Fibroblast of lung (primary cell): ENCODE measurements around the gene TMTC3. TPM values are rescaled to one million over a fixed set of nuclear protein-coding genes. Genes with fewer than 3 reads are reported as not detected.

Experiments used
- DNase-seq, 2 donors: peaks; one replicate each; pipeline versions ENCODE4 v3.0.0 to v3.0.0-alpha.2; 2010; ENCODE audit warnings: low read depth in 2 of 2
- H2AFZ ChIP-seq: 2 replicates; pipeline ENCODE4 v1.5.1; 2012; ENCODE audit warnings: low read length, control low read depth, inconsistent platforms
- H3K27ac ChIP-seq: 2 replicates; pipeline ENCODE4 v1.5.1; 2011; ENCODE audit warnings: low read length, control low read depth; ENCODE audit not compliant: insufficient read depth
- H3K27me3 ChIP-seq: 2 replicates; pipeline ENCODE4 v1.5.1; 2011; ENCODE audit warnings: mild to moderate bottlenecking, low read length; ENCODE audit not compliant: control insufficient read depth, insufficient read depth
- H3K36me3 ChIP-seq: 2 replicates; pipeline ENCODE4 v1.5.1; 2011; ENCODE audit warnings: low read length; ENCODE audit not compliant: control insufficient read depth, insufficient read depth
- H3K4me1 ChIP-seq: 2 replicates; pipeline ENCODE4 v1.5.1; 2011; ENCODE audit warnings: low read length; ENCODE audit not compliant: control insufficient read depth, insufficient read depth; ENCODE audit errors: extremely low read depth
- H3K4me2 ChIP-seq: 2 replicates; pipeline ENCODE4 v1.5.1; 2011; ENCODE audit warnings: low read length, control low read depth; ENCODE audit not compliant: insufficient read depth; ENCODE audit errors: extremely low read depth
- H3K4me3 ChIP-seq, 4 experiments: fragments of 200-600 bp in 1 of 4; sonication (generic) in 1 of 4; replicated peaks in 1 of 4; 2 replicates each; pipeline ENCODE4 v1.5.1; 2011 to 2016; ENCODE audit warnings: low read length in 4 of 4, low read depth in 3 of 4, mild to moderate bottlenecking in 3 of 4, control low read depth in 2 of 4, inconsistent platforms in 1 of 4, mixed read lengths in 1 of 4; ENCODE audit not compliant: insufficient read depth in 1 of 4; ENCODE audit errors: control extremely low read depth in 1 of 4
- H3K79me2 ChIP-seq: 2 replicates; pipeline ENCODE4 v1.5.1; 2012; ENCODE audit warnings: mild to moderate bottlenecking, low read length, inconsistent platforms; ENCODE audit not compliant: control insufficient read depth, insufficient read depth
- H3K9ac ChIP-seq: 2 replicates; pipeline ENCODE4 v1.5.1; 2011; ENCODE audit warnings: mild to moderate bottlenecking, low read length, control low read depth; ENCODE audit not compliant: insufficient read depth
- H3K9me3 ChIP-seq: 2 replicates; pipeline ENCODE4 v1.5.1; 2012; ENCODE audit warnings: low read depth, low read length; ENCODE audit not compliant: control insufficient read depth, insufficient read depth
- H4K20me1 ChIP-seq: 2 replicates; pipeline ENCODE4 v1.5.1; 2011; ENCODE audit warnings: low read length; ENCODE audit not compliant: control insufficient read depth, insufficient read depth; ENCODE audit errors: extremely low read depth
- EZH2 ChIP-seq: IDR thresholded peaks from 2 replicates; pipeline ENCODE4 v1.5.1; 2012; ENCODE audit warnings: low read length, control low read depth, mild to moderate bottlenecking; ENCODE audit errors: missing control alignments
- polyA plus RNA-seq, 2 donors: library from polyadenylated mRNA; depleted of rRNA in 1 of 2; stranded (reverse) in 1 of 2; unstranded in 1 of 2; fragments of >200 nt; gene quantifications; 2 replicates each; pipeline ENCODE4 v1.2.1, GENCODE V29; 2011 to 2012; ENCODE audit warnings: missing spikeins in 1 of 2
- total RNA-seq: library from RNA; depleted of rRNA; stranded (reverse); fragments of >200 nt; gene quantifications from 2 replicates; pipeline ENCODE4 v1.2.1, GENCODE V29; 2014
- TF ChIP-seq, protein P1 (sequence below), 2 donors: IDR thresholded peaks in 1 of 2; conservative IDR thresholded peaks in 1 of 2; 1 replicate in 1 of 2; 2 replicates in 1 of 2; pipeline ENCODE4 v1.5.1; 2011 to 2012; ENCODE audit warnings: low read length in 2 of 2, control low read depth in 1 of 2, inconsistent platforms in 1 of 2, low read depth in 1 of 2, mild to moderate bottlenecking in 1 of 2

The TMTC3 gene
- total and polyA plus RNA-seq, 2 donors (not counting 1 experiment from before 2014, with no cell fraction given): 32.5 to 59.7 TPM

DNA sequence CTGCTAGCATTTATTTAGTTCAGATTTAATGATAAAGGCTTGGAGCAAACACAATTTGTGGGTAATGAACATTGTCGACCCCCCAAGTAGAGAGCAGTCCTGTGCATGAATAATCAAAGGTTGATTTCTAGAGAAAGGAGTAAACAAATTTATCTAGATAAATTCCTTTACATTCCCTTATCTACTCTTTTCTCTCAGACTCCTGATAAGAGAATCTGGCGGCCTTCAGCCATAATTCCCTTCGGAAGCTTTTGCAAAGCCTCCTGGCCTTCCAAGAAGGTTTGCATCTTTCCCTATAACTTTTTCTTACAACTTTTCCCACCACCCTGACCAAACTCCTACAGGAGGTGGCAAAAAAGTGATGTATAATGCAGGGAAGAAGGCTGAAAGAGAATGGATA lies 42.1 kb downstream of the TMTC3 start:
- TF ChIP-seq, protein P1, sequence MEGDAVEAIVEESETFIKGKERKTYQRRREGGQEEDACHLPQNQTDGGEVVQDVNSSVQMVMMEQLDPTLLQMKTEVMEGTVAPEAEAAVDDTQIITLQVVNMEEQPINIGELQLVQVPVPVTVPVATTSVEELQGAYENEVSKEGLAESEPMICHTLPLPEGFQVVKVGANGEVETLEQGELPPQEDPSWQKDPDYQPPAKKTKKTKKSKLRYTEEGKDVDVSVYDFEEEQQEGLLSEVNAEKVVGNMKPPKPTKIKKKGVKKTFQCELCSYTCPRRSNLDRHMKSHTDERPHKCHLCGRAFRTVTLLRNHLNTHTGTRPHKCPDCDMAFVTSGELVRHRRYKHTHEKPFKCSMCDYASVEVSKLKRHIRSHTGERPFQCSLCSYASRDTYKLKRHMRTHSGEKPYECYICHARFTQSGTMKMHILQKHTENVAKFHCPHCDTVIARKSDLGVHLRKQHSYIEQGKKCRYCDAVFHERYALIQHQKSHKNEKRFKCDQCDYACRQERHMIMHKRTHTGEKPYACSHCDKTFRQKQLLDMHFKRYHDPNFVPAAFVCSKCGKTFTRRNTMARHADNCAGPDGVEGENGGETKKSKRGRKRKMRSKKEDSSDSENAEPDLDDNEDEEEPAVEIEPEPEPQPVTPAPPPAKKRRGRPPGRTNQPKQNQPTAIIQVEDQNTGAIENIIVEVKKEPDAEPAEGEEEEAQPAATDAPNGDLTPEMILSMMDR (conservative IDR thresholded peaks at IDR 0.05 in 1 of 2, IDR thresholded peaks at IDR 0.05 in 1 of 2; ENCODE audit: low read depth in 1 of 2, low read length in 2 of 2): no peak
- TF ChIP-seq EZH2: no peak
- Histone ChIP-seq H4K20me1 (no peaks in the 10 kb centered on the region), H3K36me3 (peaks cover 3% of the 10 kb centered on the region), H3K4me2 (no peak overlapping the region), H3K27me3 (no peaks in the 10 kb centered on the region), H3K9ac (no peak overlapping the region), H3K79me2 (no peaks in the 10 kb centered on the region), H3K4me3 (no peak overlapping the region), H3K27ac (no peak overlapping the region), H3K9me3 (no peaks in the 10 kb centered on the region), H3K4me1 (no peaks in the 10 kb centered on the region), H2AFZ (no peak overlapping the region)
- DNase-seq: no peak

DNA sequence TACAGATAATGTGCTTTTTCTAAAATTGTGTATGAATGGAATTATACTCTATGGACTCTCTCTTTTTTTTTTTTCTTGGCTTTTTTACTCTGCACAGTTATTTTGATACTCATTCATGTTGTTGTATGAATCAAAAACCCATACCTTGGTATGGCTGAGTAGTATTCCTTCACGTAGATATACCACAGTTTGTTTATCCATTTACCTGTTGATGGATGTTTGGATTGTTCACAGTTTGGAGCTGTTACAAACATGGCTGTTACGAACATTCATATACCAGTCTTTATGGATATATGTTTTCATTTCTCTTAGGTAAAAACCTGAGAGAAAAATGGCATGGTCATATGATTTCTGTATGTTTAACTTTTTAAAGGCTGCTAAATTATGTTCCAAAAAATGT lies 43.2 kb downstream of the TMTC3 start:
- no peak for TF ChIP-seq EZH2
- TF ChIP-seq, protein P1 (conservative IDR thresholded peaks at IDR 0.05 in 1 of 2, IDR thresholded peaks at IDR 0.05 in 1 of 2; ENCODE audit: low read depth in 1 of 2, low read length in 2 of 2): no peak
- Histone ChIP-seq H4K20me1 (no peaks in the 10 kb centered on the region), H3K27ac (no peak overlapping the region), H3K9me3 (no peaks in the 10 kb centered on the region), H2AFZ (no peak overlapping the region), H3K36me3 (peaks cover 3% of the 10 kb centered on the region), H3K27me3 (no peaks in the 10 kb centered on the region), H3K4me1 (no peaks in the 10 kb centered on the region), H3K79me2 (no peaks in the 10 kb centered on the region), H3K4me2 (no peak overlapping the region), H3K9ac (no peak overlapping the region), H3K4me3 (no peak overlapping the region)
- no peak for DNase-seq

DNA sequence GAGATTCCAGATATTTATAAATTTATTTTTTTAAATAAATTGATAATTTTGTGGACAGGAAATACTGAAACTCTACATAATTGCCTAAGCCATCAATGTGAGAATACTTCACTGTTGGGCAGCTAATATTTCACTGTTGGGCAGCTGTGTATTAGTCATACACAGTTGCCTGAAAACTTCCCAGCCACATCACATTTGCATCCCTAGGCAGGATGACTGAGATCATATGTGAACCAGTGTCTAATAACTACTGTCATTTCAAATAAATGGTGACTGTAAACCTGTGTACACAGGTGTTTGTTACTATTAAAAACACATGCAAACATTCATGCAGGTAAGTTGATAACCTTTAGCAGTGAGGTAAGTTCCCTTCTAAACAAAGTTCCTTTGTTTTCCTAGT lies 43.9 kb downstream of the TMTC3 start:
- peaks cover 3% of the 10 kb centered on the region for H3K36me3 ChIP-seq
- peak; percentile 62 to 79 for DNase-seq
- no peak overlapping the region for H3K27ac ChIP-seq

More for the DNA sequence above, 43.9 kb downstream of the TMTC3 start:
- no peaks in the 10 kb centered on the region for H3K79me2 ChIP-seq
- H4K20me1 ChIP-seq: no peaks in the 10 kb centered on the region
- H2AFZ ChIP-seq: no peak overlapping the region
- no peak overlapping the region for H3K4me2 ChIP-seq
- no peaks in the 10 kb centered on the region for H3K4me1 ChIP-seq
- no peaks in the 10 kb centered on the region for H3K9me3 ChIP-seq
- H3K4me3 ChIP-seq: no peak overlapping the region
- no peak for TF ChIP-seq EZH2
- no peak overlapping the region for H3K9ac ChIP-seq
- no peaks in the 10 kb centered on the region for H3K27me3 ChIP-seq
